Fibroblast of skin of right biceps (primary cell): ENCODE results near the gene STOX2.
"Not testable (repeated sequence)": the region's sequence is repeated elsewhere in the genome, so short reads cannot be mapped to it uniquely, and the experiment has no call there.

Experiments used
- DNase-seq: peaks from one replicate; pipeline ENCODE4 v3.0.0-alpha.2; 2013

STOX2 gene

GRCh38 chr4:184028561-184029374, 123.7 kb downstream of the STOX2 start:
- no peak for DNase-seq

GRCh38 chr4:184030036-184030435, 124.9 kb downstream of the STOX2 start:
- no peak for DNase-seq

- DNase-seq, result no peak
Measured at GRCh38 chr4:184030764-184031163, 125.7 kb downstream of the STOX2 start.

GRCh38 chr4:184032091-184032490, 127.0 kb downstream of the STOX2 start:
- no peak for DNase-seq

GRCh38 chr4:184039963-184040383, 134.9 kb downstream of the STOX2 start:
- peak; percentile 9 for DNase-seq

- no peak for DNase-seq
Measured at GRCh38 chr4:184041156-184041555, 136.0 kb downstream of the STOX2 start.

- no peak for DNase-seq
Measured at GRCh38 chr4:184046148-184046547, 141.0 kb downstream of the STOX2 start.

GRCh38 chr4:184051262-184051661, 146.2 kb downstream of the STOX2 start:
- DNase-seq, result not testable (repeated sequence)

- DNase-seq, result no peak
Measured at GRCh38 chr4:184052616-184053015, 147.5 kb downstream of the STOX2 start.

- no peak for DNase-seq
Measured at GRCh38 chr4:184053434-184053833, 148.3 kb downstream of the STOX2 start.

GRCh38 chr4:184056877-184057276, 151.8 kb downstream of the STOX2 start:
- DNase-seq, result no peak

GRCh38 chr4:184058026-184058425, 152.9 kb downstream of the STOX2 start:
- no peak for DNase-seq

GRCh38 chr4:184059099-184059498, 154.0 kb downstream of the STOX2 start:
- DNase-seq, result no peak

GRCh38 chr4:184061582-184061981, 156.5 kb downstream of the STOX2 start:
- no peak for DNase-seq

GRCh38 chr4:184062769-184063168, 157.7 kb downstream of the STOX2 start:
- no peak for DNase-seq

- DNase-seq, result no peak
Measured at GRCh38 chr4:184064877-184065276, 159.8 kb downstream of the STOX2 start.

- DNase-seq, result no peak
Measured at GRCh38 chr4:184066584-184067300, 161.6 kb downstream of the STOX2 start.

- DNase-seq, result no peak
Measured at GRCh38 chr4:184067931-184068554, 162.9 kb downstream of the STOX2 start.
